GM19452 (cell line): ENCODE data around the gene STEAP1B.

ENCODE experiments used
- ATAC-seq: cut with Tn5 transposase; IDR thresholded peaks from one replicate; pipeline ENCODE4 v1.9.1; 2021; ENCODE audit not compliant: unreplicated experiment

The STEAP1B gene

GRCh38 chr7:22404421-22405023, 95.5 kb downstream of the STEAP1B start:
- no peak for ATAC-seq

- ATAC-seq = no peak
Observed at GRCh38 chr7:22403344-22403743, 96.6 kb downstream of the STEAP1B start.

- ATAC-seq = peak; percentile 57
Observed at GRCh38 chr7:22402250-22402649, 97.7 kb downstream of the STEAP1B start.

- no peak for ATAC-seq
Observed at GRCh38 chr7:22400936-22401553, 98.9 kb downstream of the STEAP1B start.

GRCh38 chr7:22400150-22400814, 99.7 kb downstream of the STEAP1B start:
- ATAC-seq = no peak

GRCh38 chr7:22399546-22399945, 100.4 kb downstream of the STEAP1B start:
- ATAC-seq = no peak

- ATAC-seq = no peak
Observed at GRCh38 chr7:22399091-22399490, 100.9 kb downstream of the STEAP1B start.

- ATAC-seq = no peak
Observed at GRCh38 chr7:22397981-22398380, 102.0 kb downstream of the STEAP1B start.

- ATAC-seq = no peak
Observed at GRCh38 chr7:22395222-22395621, 104.8 kb downstream of the STEAP1B start.

- ATAC-seq = no peak
Observed at GRCh38 chr7:22394739-22395138, 105.2 kb downstream of the STEAP1B start.

GRCh38 chr7:22393913-22394729, 105.9 kb downstream of the STEAP1B start:
- ATAC-seq = no peak

GRCh38 chr7:22390516-22390915, 109.5 kb downstream of the STEAP1B start:
- no peak for ATAC-seq

GRCh38 chr7:22389892-22390291, 110.1 kb downstream of the STEAP1B start:
- no peak for ATAC-seq

GRCh38 chr7:22387583-22387982, 112.4 kb downstream of the STEAP1B start:
- no peak for ATAC-seq

GRCh38 chr7:22386865-22387264, 113.1 kb downstream of the STEAP1B start:
- ATAC-seq = peak; percentile 63

GRCh38 chr7:22386206-22386858, 113.7 kb downstream of the STEAP1B start:
- ATAC-seq = peak; percentile 85

GRCh38 chr7:22385326-22385725, 114.7 kb downstream of the STEAP1B start:
- no peak for ATAC-seq

- no peak for ATAC-seq
Observed at GRCh38 chr7:22380333-22380732, 119.7 kb downstream of the STEAP1B start.

GRCh38 chr7:22378199-22378980, 121.6 kb downstream of the STEAP1B start:
- no peak for ATAC-seq

- ATAC-seq = no peak
Observed at GRCh38 chr7:22377703-22378102, 122.3 kb downstream of the STEAP1B start.
